HG02571 (cell line): ENCODE measurements around the gene MEIOSIN.
A peak's percentile ranks its signal among the peaks of the same experiment; 100 is the strongest.
"Not testable (repeated sequence)": the region's sequence is repeated elsewhere in the genome, so short reads cannot be mapped to it uniquely, and the experiment has no call there.

Source experiments
- ATAC-seq: cut with Tn5 transposase; IDR thresholded peaks from one replicate; pipeline ENCODE4 v1.9.1; 2021; ENCODE audit warnings: mild to moderate bottlenecking, moderate library complexity; ENCODE audit not compliant: unreplicated experiment

Gene MEIOSIN

GRCh38 chr19:45733160-45733810 is at the start of gene MEIOSIN:
TSS of gene MEIOSIN (plus strand) at chr19:45733439. CDS start at chr19:45735377, 1,938 bp downstream.
- ATAC-seq: no peak

GRCh38 chr19:45685045-45685444 is 48.2 kb upstream of the MEIOSIN start:
- ATAC-seq: not testable (repeated sequence)

- ATAC-seq: no peak
These were observed 45.6 kb upstream of the MEIOSIN start for GRCh38 chr19:45687599-45687998.

GRCh38 chr19:45691516-45692186 is 41.6 kb upstream of the MEIOSIN start, which contains the start of gene SNRPD2:
TSS of gene SNRPD2 (minus strand) at chr19:45691953. CDS start at chr19:45691888, 65 bp downstream.
- peak; percentile 47 for ATAC-seq

GRCh38 chr19:45692187-45693105 is 40.8 kb upstream of the MEIOSIN start, which contains the start of gene QPCTL:
TSS of gene QPCTL (plus strand) at chr19:45692666. CDS start at chr19:45692704, 38 bp downstream.
- ATAC-seq: peak; percentile 87

GRCh38 chr19:45693106-45693788 is 40.0 kb upstream of the MEIOSIN start:
- ATAC-seq: no peak

GRCh38 chr19:45701676-45702075 is 31.6 kb upstream of the MEIOSIN start:
- no peak for ATAC-seq

- ATAC-seq: no peak
These were observed 28.1 kb upstream of the MEIOSIN start for GRCh38 chr19:45705115-45705514.

GRCh38 chr19:45705710-45706415 is 27.4 kb upstream of the MEIOSIN start:
- no peak for ATAC-seq

GRCh38 chr19:45710356-45711130 is 22.7 kb upstream of the MEIOSIN start:
- no peak for ATAC-seq

GRCh38 chr19:45711851-45712698 is 21.2 kb upstream of the MEIOSIN start:
- no peak for ATAC-seq

- no peak for ATAC-seq
These were observed 20.6 kb upstream of the MEIOSIN start for GRCh38 chr19:45712699-45713067.

GRCh38 chr19:45713141-45713540 is 20.1 kb upstream of the MEIOSIN start:
- no peak for ATAC-seq

GRCh38 chr19:45715139-45715538 is 18.1 kb upstream of the MEIOSIN start:
- no peak for ATAC-seq

GRCh38 chr19:45716359-45717130 is 16.7 kb upstream of the MEIOSIN start:
- ATAC-seq: no peak

GRCh38 chr19:45717131-45717982 is 15.9 kb upstream of the MEIOSIN start:
- peak; percentile 93 for ATAC-seq
